Psoas muscle (tissue), 8 donors: ENCODE measurements around the gene GMEB2. TPM values are rescaled to one million over a fixed set of nuclear protein-coding genes. Genes with fewer than 3 reads are reported as not detected.

ENCODE experiments used
- ATAC-seq, 4 donors: fragments of 200-7000 bp; cut with Tn5 transposase; one replicate each; pipeline ENCODE4 v1.9.1; 2020; ENCODE audit warnings: moderate library complexity in 3 of 4, mild to moderate bottlenecking in 2 of 4
- DNase-seq, 2 donors: peaks; one replicate each; pipeline ENCODE4 v3.0.0-alpha.2; 2020
- H3K27ac ChIP-seq: fragments of 200-600 bp; one replicate; pipeline ENCODE4 v1.8.0; 2022
- H3K27me3 ChIP-seq, 3 donors: fragments of 200-600 bp in 1 of 3; one replicate each; pipeline versions ENCODE4 v1.6.1 to v1.8.0; 2013 to 2022; ENCODE audit warnings: low read length in 2 of 3, mild to moderate bottlenecking in 2 of 3, moderate library complexity in 1 of 3; ENCODE audit not compliant: insufficient read depth in 3 of 3
- H3K36me3 ChIP-seq, 2 donors: fragments of 200-600 bp in 1 of 2; one replicate each; pipeline versions ENCODE4 v1.6.1 to v1.8.0; 2013 to 2022; ENCODE audit warnings: low read depth in 1 of 2, mild to moderate bottlenecking in 1 of 2, moderate library complexity in 1 of 2; ENCODE audit not compliant: insufficient read depth in 1 of 2
- H3K4me1 ChIP-seq: fragments of 200-600 bp; one replicate; pipeline ENCODE4 v1.8.0; 2022
- H3K4me3 ChIP-seq: fragments of 200-600 bp; one replicate; pipeline ENCODE4 v1.8.0; 2022; ENCODE audit warnings: mild to moderate bottlenecking
- H3K9me3 ChIP-seq: fragments of 200-600 bp; one replicate; pipeline ENCODE4 v1.8.0; 2022
- WGBS, 3 donors: extraction: QIAGEN DNeasy Blood & Tissue Kit; methylation state at CpG; one replicate each; pipeline versions ENCODE4 v1.1.6 to v1.1.7; 2013; 5-methylcytosine and 5-hydroxymethylcytosine counted together
- intact Hi-C, 2 donors: fragments of 100-400 bp; cut with DNase I; formaldehyde crosslinking; loops; one replicate each; pipeline versions ENCODE4 v1.11.0 to v1.14.2; 2022
- polyA plus RNA-seq, 3 donors: library from polyadenylated mRNA; stranded (reverse); fragments of 200-250 nt; gene quantifications; one replicate each; pipeline ENCODE4 v1.2.3, GENCODE V29; 2013
- total RNA-seq, 4 donors: library from RNA; stranded (reverse); fragmentation: NEBNext Ultra II Directional in 2 of 4; extraction: Animal tissue kit (Norgen Biotek cat#: 25700) in 2 of 4; gene quantifications; one replicate each; pipeline versions ENCODE4 v1.2.1 to v1.2.4, GENCODE V29; 2021 to 2023
- TF ChIP-seq, protein P1 (sequence below): fragments of 200-600 bp; IDR thresholded peaks from one replicate; pipeline ENCODE4 v1.8.0; 2022; ENCODE audit warnings: antibody characterized with exemption
- donor health status: healthy with polysubstance abuse.
- donor health status: DM: no; HTN: no; CAD: no; lungs with moderate emphysema.
- donor health status: Bipolar disorder and iron deficiency.
- donor health status: healthy.
- donor health status: DM: yes; HTN: yes; CAD: no.
- donor health status: DM: no; HTN: no; CAD: no.
- donor health status: DM: no; HTN: no; CAD: no.
- donor health status: DM: yes; HTN: yes; CAD: no.

GMEB2 gene
- total and polyA plus RNA-seq, 7 donors: 5.4 to 10.1 (median 8.5) TPM

DNA sequence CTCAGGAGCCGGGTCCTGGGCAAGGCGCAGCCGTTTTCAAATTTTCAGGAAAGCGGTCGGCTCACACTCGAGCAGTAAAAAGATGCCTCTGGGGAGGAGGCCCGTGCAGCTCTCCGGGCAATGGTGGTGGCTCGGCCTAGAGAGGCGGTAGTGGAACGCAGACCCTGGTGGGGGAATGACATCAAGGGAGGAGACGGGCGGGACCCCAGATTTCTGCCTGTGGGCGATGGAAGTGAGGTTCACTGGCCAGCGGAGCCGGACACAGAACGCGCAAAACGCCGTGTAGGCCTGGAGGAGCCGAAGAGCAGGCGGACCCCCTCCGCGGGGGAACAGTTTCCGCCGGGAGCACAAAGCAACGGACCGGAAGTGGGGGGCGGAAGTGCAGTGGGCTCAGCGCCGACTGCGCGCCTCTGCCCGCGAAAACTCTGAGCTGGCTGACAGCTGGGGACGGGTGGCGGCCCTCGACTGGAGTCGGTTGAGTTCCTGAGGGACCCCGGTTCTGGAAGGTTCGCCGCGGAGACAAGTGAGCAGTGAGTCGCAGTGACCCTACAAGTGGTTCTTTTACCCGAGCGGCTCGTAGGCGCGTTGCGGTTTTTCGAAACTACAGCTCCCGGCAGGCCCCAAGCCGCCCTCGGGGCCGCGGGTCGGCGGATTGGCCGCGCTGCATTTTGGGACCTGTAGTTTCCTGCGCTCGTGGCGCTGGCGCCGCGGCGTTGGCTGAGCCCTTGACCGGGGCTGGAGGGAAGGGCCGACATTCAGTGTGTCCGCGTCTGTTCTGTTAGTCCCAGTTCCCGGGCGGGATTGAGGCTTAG, 31.2 kb upstream of the GMEB2 start, which contains the start of gene RTEL1:
RTEL1 (plus strand) TSS at position 376 of the 812 bp plus-strand sequence. CDS start 1,091 bp downstream, outside the sequence.
- H3K4me1 ChIP-seq: peaks cover 11% of the 10 kb centered on the region
- H3K4me3 ChIP-seq: peak within 1 kb of the TSS; percentile 81
- intact Hi-C loops: loop anchor here (2.0 kb wide), 2 partner anchors 15 to 51 kb away; partner anchors contain the start of gene ZGPAT (in 1 of the 2)
- peak within 1 kb of the TSS; percentile 93 for H3K27ac ChIP-seq
- peak; percentile 94 to 96 for DNase-seq
- WGBS, 3 donors: 1 to 2% (median 1%) methylated on average over 73 of the region's 73 CpGs
- peaks cover 0 to 6% (median 3%) of the 10 kb centered on the region in 3 donors for H3K27me3 ChIP-seq
- peak; percentile 93 to 95 (median 94) for ATAC-seq
- H3K9me3 ChIP-seq: no peaks in the 10 kb centered on the region
- TF ChIP-seq, protein P1, sequence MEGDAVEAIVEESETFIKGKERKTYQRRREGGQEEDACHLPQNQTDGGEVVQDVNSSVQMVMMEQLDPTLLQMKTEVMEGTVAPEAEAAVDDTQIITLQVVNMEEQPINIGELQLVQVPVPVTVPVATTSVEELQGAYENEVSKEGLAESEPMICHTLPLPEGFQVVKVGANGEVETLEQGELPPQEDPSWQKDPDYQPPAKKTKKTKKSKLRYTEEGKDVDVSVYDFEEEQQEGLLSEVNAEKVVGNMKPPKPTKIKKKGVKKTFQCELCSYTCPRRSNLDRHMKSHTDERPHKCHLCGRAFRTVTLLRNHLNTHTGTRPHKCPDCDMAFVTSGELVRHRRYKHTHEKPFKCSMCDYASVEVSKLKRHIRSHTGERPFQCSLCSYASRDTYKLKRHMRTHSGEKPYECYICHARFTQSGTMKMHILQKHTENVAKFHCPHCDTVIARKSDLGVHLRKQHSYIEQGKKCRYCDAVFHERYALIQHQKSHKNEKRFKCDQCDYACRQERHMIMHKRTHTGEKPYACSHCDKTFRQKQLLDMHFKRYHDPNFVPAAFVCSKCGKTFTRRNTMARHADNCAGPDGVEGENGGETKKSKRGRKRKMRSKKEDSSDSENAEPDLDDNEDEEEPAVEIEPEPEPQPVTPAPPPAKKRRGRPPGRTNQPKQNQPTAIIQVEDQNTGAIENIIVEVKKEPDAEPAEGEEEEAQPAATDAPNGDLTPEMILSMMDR: no peak
- H3K36me3 ChIP-seq: peaks cover 8 to 20% of the 10 kb centered on the region in 2 donors

DNA sequence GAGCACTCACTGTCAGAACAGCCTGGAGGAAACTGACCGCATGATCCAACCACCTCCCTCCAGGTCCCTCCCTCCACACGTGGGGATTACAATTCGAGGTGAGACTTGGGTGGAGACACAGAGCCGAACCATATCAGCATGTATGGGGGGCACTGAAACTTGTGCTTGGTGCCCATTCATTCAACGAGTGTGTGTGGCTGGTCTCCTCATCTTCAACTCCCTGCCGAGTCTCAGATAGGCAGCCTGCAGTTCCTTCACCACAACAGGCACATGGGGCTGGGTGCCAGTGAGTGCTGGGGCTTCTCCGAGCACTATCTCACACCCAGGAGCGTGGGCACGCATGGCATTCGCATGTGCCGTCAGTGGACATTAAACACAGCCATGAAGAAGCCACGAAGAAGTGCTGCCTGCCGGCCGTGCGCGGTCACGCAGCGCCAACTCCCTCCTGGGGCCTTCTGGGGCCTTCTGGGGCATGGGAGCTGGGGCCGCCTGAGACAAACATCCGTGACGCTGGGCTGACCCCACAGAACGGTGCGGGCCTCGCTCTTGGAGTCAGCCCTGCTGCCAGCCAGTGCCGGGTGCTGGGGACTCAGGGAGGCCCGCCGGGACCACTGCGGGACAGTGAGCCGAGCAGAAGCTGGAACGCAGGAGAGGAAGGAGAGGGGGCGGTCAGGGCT, 30.5 kb upstream of the GMEB2 start:
- peak in 1 of 2 donors; percentile 63 for DNase-seq
- H3K4me3 ChIP-seq: peak overlapping the region; percentile 81
- no peaks in the 10 kb centered on the region for H3K9me3 ChIP-seq
- peaks cover 0 to 13% (median 9%) of the 10 kb centered on the region in 3 donors for H3K27me3 ChIP-seq
- H3K27ac ChIP-seq: peak overlapping the region; percentile 93
- ATAC-seq: peak; percentile 17 to 47 (median 22)
- 27 to 33% (median 29%) methylated on average over 26 to 31 of the region's 31 CpGs for WGBS, 3 donors
- TF ChIP-seq, protein P1: no peak
- intact Hi-C loops: loop anchor here in 1 of 2 donors (2.0 kb wide), 1 partner anchor 15 kb away; no protein-coding TSS in a partner anchor
- H3K36me3 ChIP-seq: peaks cover 3 to 13% of the 10 kb centered on the region in 2 donors
- H3K4me1 ChIP-seq: peaks cover 13% of the 10 kb centered on the region

DNA sequence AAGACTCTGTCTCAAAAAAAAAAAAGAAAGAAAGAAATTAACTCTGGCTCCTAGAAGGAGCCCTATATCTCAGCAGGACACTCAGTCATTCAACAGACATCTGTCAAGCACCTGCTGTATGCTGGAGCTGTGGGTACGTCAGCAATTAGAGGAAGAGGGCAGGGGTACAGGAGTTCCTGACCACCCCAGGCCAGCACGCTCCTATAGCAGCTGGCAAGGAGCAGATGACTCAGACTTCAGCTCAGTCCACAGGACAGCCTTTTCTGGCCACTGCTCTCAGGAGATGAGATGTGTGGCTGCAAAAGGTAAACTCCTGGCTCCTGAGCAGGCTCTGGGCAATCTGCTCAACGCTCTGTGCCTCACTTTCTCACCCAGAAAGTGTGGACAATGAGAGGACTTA, 29.6 kb upstream of the GMEB2 start:
- no peaks in the 10 kb centered on the region for H3K9me3 ChIP-seq
- H3K4me3 ChIP-seq: no peak overlapping the region
- H3K27ac ChIP-seq: no peak overlapping the region
- intact Hi-C loops: loop anchor here in 1 of 2 donors (2.0 kb wide), 1 partner anchor 14 kb away; no protein-coding TSS in a partner anchor
- H3K36me3 ChIP-seq: peaks cover 0 to 5% of the 10 kb centered on the region in 2 donors
- no peak for DNase-seq
- H3K4me1 ChIP-seq: peaks cover 20% of the 10 kb centered on the region
- H3K27me3 ChIP-seq: peaks cover 0 to 23% (median 15%) of the 10 kb centered on the region in 3 donors
- TF ChIP-seq, protein P1: no peak
- 89 to 91% (median 90%) methylated on average over 3 of the region's 3 CpGs for WGBS, 3 donors
- no peak for ATAC-seq

DNA sequence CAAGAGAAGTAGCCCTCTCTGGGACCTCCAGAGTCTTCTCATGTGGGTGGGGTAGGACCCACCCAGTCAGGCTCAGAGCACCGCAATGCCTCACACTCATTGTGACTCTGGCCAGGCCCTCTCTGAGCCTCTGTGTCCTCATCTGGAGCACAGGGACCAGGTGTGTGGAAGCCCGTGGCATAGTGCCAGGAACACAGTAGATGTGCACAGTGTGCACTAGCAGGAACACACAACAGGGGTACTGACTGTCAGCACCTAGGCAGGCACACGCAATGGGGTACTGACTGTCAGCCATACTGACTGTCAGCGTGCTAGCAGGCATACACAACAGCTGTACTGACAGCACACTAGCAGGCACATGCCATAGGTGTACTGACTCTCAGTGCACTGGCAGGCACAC, 28.3 kb upstream of the GMEB2 start:
- intact Hi-C loops: no loop called here
- TF ChIP-seq, protein P1: no peak
- H3K4me1 ChIP-seq: peaks cover 20% of the 10 kb centered on the region
- peaks cover 0 to 28% (median 18%) of the 10 kb centered on the region in 3 donors for H3K27me3 ChIP-seq
- H3K9me3 ChIP-seq: no peaks in the 10 kb centered on the region
- ATAC-seq (no peak), DNase-seq (no peak)
- H3K27ac ChIP-seq: no peak overlapping the region
- H3K4me3 ChIP-seq: no peak overlapping the region
- WGBS, 3 donors: 56 to 83% (median 83%) methylated on average over 4 of the region's 4 CpGs
- H3K36me3 ChIP-seq: peaks cover 0 to 1% of the 10 kb centered on the region in 2 donors
